ENCODE measurements around the gene ZNF784. TPM values are rescaled to one million over a fixed set of nuclear protein-coding genes. Genes with fewer than 3 reads are reported as not detected.
A peak's percentile ranks its signal among the peaks of the same experiment; 100 is the strongest.

The ZNF784 gene
- total RNA-seq, 1 experiment from 2014 or later: 3.6 TPM

DNA sequence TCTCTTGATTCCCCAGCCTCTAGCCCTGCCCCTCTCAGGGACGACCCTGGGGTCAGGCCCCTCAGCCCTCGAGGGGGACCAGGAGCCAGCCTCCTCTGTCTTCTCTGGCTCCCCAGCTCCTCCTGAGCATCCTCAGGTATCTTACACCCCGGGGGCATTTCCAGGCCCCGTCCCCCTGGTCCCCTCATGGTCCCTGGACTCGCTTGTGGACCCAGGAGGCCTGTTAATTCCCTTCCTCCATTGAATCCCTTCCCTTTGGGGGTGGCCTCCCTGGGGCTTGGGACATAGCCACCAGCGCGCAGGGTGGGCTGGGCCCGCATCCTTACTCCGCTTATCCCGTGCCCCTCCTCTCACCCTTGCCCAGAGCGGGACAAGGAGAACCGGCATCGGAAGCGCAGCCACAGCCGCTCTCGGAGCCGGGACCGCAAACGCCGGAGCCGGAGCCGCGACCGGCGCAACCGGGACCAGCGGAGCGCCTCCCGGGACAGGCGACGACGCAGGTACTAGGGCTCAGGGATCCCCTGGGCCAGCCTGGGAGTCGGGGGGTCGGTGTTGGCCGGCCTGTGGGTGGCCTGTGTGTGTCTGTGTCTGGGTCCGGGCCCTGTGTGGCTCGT, 34.6 kb upstream of the ZNF784 start:
- no peak for DNase-seq (ENCODE audit: low read depth)
- in situ Hi-C loops (cut with HindIII; ENCODE audit: low pct_unique_long_range_greater_than_20kb, low sequenced_read_pairs): no loop called here

DNA sequence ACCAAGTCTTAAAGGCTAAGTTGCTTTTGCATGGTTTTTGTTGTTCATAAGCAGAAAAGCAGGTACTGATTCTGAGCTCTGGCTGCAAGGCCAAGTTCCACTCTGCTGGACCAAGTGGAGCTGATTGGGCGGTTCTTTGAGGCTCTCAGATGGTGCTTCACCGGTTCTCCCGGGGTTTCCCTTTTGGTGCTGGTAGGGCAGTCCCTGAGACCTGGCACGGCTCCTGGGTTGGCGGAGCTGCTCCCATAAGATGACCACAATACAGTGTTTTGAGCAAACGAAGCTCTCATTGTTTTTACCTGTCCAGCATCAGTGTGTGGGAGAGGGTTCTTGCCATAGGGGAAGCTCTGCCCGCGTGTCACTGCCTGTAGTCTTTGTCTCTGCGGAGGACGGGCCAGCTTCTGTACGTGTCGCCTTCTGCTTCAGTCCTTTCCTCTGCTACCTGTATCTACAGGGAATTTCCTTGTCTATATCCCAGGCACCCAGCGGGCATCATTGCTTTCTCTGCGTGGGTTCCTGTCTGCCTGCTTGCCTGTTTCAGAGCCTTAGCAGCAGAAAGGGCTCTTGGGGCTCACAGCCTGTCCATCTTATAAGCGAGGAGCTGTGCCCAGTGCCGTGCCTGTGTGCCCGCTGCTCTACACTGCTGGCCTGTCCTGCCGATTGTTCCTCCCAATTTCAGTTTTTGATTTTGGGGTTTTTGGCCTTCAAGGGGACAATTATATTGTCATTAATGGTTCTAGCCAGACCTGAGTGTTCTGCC, 32.8 kb upstream of the ZNF784 start:
- in situ Hi-C loops (cut with HindIII; ENCODE audit: low pct_unique_long_range_greater_than_20kb, low sequenced_read_pairs): no loop called here
- no peak for DNase-seq (ENCODE audit: low read depth)

GRCh38 chr19:55656552-55656951, 32.2 kb upstream of the ZNF784 start:
- no peak for DNase-seq (ENCODE audit: low read depth)
- in situ Hi-C loops (cut with HindIII; ENCODE audit: low pct_unique_long_range_greater_than_20kb, low sequenced_read_pairs): no loop called here

DNA sequence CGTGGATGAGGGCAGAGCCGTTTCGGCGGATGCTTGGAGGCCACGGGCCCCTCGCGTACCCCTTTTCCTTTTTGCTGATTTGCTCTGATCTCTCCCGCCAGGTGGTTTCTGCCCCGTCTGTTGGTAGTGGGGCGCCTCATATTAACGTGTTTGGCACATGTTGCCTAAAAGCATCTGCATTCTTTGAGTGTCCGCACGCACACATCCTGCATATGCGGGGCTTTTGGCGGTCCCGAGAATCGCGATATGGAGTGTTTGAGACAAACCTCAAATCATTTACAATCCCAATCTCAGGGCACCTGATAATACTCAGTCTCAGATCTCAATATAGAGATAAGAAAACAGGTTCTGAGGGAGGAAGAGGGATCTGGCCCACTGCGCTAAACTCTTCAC, 31.3 kb upstream of the ZNF784 start:
- DNase-seq (ENCODE audit: low read depth): no peak
- in situ Hi-C loops (cut with HindIII; ENCODE audit: low pct_unique_long_range_greater_than_20kb, low sequenced_read_pairs): no loop called here

DNA sequence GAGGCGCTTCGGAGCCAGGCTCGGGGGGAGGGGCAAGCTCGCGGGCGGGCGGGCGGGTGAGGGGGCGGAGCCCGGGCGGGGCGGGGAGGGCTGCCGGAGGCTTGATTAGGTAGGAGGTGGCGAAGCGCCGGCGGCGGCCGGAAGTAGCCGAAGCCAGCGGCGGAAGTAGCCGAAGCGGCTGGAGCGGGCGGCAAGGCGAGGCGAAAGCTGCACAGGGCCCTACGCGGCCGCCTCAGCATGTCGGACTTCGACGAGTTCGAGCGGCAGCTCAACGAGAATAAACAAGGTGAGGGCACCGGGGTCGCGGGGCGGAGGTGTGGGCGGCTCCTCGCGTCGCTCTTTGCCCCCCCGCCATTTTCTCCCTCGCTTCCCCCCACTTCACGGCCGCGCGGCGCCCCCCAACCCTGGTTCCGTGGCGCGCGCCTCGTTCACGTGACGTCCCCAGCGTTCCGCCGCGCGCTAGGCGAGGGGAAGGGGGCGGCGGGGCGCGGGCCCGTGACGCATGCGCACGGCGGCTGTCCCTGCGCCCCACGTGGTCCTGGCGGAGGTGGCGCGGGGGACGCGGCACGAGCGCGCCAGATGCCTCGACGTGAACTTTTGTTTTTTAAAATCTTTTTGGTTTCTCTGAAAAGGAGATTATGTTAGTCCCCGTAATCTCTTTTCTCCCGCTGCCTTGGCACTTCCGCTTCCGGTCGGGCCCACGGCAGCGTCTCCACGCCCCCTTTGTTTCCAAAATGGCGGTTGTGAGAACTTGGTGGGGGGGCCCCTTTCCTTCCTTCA, 30.7 kb upstream of the ZNF784 start, which contains the start of gene U2AF2:
Gene U2AF2, plus strand, starts transcription at position 168 of the 780 bp plus-strand sequence. Its CDS starts 70 bp downstream, at position 238.
- peak; percentile 87 for DNase-seq (ENCODE audit: low read depth)
- in situ Hi-C loops (cut with HindIII; ENCODE audit: low pct_unique_long_range_greater_than_20kb, low sequenced_read_pairs): no loop called here

DNA sequence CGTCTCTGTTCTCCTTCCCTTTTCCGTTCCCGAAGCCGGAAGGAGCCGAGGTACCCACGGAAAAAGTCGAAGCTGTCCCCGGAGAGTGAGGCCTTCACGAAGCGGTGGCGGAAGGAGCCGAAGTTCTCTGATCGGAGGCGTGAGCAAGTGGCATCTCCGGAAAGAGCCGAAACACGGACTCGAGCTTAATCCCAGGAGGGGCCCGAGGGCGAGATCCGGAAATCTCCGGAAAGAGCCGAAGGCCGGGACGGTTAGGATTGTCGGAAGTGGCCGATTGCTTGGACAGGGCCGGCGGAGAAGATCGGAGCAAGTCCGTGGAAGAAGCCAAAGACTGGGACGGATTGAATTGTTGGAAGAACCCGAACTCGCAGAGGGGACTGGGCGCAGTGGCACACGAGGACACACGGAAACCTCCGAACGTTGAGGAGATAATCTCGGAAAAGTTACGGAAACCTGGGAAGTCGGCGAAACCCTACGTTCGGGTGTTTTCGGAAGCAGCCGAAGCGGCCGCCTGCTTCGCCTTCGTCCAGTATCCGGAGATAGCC, 30.0 kb upstream of the ZNF784 start:
- peak; percentile 100 for DNase-seq (ENCODE audit: low read depth)
- in situ Hi-C loops (cut with HindIII; ENCODE audit: low pct_unique_long_range_greater_than_20kb, low sequenced_read_pairs): no loop called here

DNA sequence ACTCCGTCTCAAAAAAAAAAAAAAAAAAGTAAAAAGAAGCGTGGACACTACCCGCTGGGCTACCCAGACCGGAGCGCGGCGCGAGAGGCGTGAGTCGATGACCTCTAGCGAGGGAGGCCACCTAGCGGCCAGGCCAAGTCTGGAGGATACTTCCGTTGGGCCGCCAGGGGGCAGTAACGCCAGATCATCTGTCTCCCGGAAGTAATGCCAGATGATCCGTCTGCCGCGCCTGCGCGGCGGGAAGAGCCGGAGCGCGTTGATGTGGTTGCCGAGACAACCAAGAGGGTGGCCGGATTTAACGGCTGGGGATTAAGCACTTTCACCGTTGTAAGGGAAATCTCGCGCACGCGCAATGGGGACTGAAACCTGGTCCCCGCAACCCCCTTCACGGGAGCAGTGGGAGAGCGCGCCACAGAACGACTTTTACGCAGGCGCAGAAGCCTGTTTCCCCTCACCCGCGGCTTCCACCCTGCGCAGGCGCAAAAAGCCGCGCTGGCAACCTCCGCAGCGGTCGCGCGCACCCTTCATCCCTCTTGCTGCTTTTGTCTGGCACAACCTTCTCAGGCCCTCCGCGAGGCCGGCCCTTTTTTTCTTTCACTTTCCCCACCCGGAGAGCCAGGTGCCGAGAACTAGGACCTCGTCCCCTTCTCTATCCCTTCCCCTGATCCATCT, 29.4 kb upstream of the ZNF784 start:
- in situ Hi-C loops (cut with HindIII; ENCODE audit: low pct_unique_long_range_greater_than_20kb, low sequenced_read_pairs): no loop called here

DNA sequence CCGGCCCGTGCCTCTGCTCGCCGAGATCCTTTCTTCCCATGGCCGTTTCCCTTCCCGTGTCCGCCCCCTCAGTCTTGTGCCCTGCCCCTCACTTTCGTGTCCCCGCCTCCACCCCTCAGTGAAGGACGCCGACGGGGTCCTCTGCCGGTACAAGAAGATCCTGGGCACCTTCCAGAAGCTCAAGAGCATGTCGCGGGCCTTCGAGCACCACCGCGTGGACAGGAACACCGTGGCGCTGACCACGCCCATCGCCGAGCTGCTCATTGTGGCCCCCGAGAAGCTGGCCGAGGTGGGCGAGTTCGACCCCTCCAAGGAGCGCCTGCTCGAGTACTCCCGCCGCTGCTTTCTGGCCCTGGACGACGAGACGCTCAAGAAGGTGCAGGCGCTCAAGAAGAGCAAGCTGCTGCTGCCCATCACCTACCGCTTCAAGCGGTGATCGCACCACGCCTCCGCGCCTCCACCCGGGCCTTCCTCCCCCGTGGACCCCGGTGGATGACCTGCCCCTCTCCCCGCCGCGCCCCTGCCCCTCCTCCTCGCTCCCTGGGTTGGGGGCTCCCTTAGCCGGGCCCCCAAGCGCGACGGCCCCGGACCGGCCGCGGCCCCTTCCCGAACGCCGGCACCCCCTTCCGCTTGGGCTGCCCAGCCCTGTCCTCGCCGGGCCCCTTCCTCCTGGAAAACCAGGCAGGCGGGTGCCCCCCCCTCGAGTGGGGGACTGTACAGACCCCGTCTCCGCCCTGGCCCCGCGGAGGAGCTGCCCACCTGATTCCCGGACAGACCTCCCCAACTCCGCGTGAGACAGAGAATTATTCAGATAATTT, 28.2 kb upstream of the ZNF784 start:
- in situ Hi-C loops (cut with HindIII; ENCODE audit: low pct_unique_long_range_greater_than_20kb, low sequenced_read_pairs): no loop called here
- no peak for DNase-seq (ENCODE audit: low read depth)

More for the DNA sequence above, 29.4 kb upstream of the ZNF784 start:
- DNase-seq (ENCODE audit: low read depth): peak; percentile 99

GRCh38 chr19:55651236-55651635, 26.9 kb upstream of the ZNF784 start:
- in situ Hi-C loops (cut with HindIII; ENCODE audit: low pct_unique_long_range_greater_than_20kb, low sequenced_read_pairs): no loop called here
- no peak for DNase-seq (ENCODE audit: low read depth)

- in situ Hi-C loops (cut with HindIII; ENCODE audit: low pct_unique_long_range_greater_than_20kb, low sequenced_read_pairs): no loop called here
- no peak for DNase-seq (ENCODE audit: low read depth)
These were observed 26.4 kb upstream of the ZNF784 start for GRCh38 chr19:55650602-55651230.

GRCh38 chr19:55650126-55650557, 25.8 kb upstream of the ZNF784 start:
- in situ Hi-C loops (cut with HindIII; ENCODE audit: low pct_unique_long_range_greater_than_20kb, low sequenced_read_pairs): no loop called here
- no peak for DNase-seq (ENCODE audit: low read depth)

- DNase-seq (ENCODE audit: low read depth): no peak
- in situ Hi-C loops (cut with HindIII; ENCODE audit: low pct_unique_long_range_greater_than_20kb, low sequenced_read_pairs): no loop called here
These were observed 25.1 kb upstream of the ZNF784 start for GRCh38 chr19:55649268-55650125.

DNA sequence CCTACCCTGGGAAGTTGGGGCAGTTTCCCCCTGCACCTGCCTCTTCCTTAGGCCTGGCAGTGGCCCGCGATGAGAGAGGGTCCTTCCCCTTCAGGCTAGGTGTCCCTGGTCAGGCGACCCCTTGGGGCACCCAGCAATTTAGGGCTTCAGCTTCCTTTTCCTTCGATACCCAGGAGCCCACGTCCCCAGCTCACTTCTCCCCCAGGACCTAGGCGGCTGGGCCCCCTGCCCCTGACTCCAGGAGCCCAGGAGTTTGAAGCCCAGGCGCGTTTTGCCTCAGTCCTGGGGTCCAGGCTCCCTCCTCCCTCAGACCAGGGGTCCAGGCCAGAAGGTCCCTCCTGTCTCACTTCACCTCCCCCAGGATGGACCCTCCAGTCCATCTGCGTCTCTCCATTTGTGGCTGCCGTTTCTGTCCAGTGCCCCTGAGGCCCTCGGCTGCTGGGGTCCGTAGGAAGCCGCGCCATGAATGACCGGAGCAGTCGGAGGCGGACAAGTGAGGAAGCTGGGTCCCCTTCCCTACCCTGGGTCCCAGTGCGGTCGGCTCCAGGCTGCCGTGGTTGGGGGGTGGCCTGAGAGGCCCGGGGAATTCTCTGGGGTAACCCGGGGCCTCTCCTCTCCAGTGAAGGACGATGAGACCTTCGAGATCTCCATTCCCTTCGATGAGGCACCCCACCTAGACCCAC, 24.4 kb upstream of the ZNF784 start:
- in situ Hi-C loops (cut with HindIII; ENCODE audit: low pct_unique_long_range_greater_than_20kb, low sequenced_read_pairs): no loop called here
- no peak for DNase-seq (ENCODE audit: low read depth)

DNA sequence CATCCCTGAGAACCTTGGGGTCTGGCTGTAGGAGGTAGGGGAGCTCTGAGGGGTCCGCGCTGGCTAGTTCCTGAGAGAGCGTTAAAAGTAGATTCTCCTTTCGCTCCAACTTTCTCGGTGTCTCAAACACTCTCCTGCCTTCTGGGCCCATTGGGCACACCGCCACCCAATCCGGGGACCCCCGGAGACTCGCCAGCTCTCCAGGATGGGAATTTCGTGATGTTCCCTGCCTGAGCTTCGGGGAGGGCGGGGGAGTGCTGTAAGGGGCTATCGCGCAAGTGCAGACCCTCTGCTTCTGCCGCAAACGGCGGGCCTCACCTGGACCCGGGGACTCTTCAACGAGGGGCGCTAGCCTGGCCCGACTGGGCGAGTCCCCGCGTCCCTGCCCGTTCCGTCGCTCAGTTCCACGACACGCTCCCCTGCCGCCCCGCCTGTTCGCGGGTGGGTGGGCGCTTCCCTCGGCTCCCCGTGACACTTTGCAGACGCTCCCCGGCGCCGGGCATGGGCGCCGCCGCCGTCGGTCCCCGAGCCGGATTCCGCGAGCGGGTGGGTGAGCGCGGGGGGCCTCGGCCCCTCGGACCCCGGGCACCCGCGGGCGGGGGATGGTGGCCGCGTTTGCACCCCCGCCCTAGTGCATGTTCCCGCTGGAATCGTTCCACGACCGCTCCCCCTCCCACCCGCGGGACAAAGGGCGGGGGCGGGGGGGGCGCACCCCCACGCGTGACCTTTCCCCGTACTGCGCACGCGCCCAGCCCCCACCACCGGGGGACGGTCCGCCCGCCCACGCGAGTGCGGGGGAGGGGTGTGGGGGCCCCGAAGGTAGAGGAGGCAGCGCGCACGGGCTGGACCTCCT, 23.6 kb upstream of the ZNF784 start, which contains the start of gene CCDC106:
Gene CCDC106, plus strand, starts transcription at position 481 of the 853 bp plus-strand sequence. CDS start 835 bp downstream, outside the sequence.
- in situ Hi-C loops (cut with HindIII; ENCODE audit: low pct_unique_long_range_greater_than_20kb, low sequenced_read_pairs): no loop called here
- peak; percentile 48 for DNase-seq (ENCODE audit: low read depth)

Data from Caki2 (cell line).